Measurements from ENCODE around the gene ERICH6B.
"Not testable (repeated sequence)": the region's sequence is repeated elsewhere in the genome, so short reads cannot be mapped to it uniquely, and the experiment has no call there.

The ERICH6B gene

GRCh38 chr13:45615501-45616101 is at the start of gene ERICH6B:
Gene ERICH6B (minus strand): TSS chr13:45615739. CDS start chr13:45597005, 18,734 bp downstream.
- DNase-seq (ENCODE audit: low read depth), result peak; percentile 30
- H3K4me3 ChIP-seq (ENCODE audit: low read length), result no peak within 1 kb of the TSS
- no peak for TF ChIP-seq CTCF (IDR thresholded peaks at IDR 0.05; ENCODE audit: insufficient read depth, low read depth, low read length, missing control alignments)

DNA sequence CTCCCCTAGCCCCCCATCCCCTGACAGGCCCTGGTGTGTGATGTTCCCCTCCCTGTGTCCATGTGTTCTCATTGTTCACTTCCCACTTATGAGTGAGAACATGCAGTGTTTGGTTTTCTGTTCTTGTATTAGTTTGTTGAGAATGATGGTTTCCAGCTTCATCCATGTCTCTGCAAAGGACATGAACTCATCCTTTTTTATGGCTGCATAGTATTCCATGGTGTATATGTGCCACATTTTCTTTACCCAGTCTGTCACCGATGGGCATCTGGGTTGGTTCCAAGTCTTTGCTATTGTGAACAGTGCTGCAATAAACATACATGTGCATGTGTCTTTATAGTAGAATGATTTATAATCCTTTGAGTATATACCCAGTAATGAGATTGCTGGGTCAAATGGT is 47.4 kb upstream of the ERICH6B start:
- not testable (repeated sequence) for DNase-seq (ENCODE audit: low read depth); H3K4me3 ChIP-seq (ENCODE audit: low read length)

- no peak for TF ChIP-seq CTCF (IDR thresholded peaks at IDR 0.05; ENCODE audit: insufficient read depth, low read depth, low read length, missing control alignments)
- no peak for DNase-seq (ENCODE audit: low read depth)
- no peak overlapping the region for H3K4me3 ChIP-seq (ENCODE audit: low read length)
These were observed 46.6 kb upstream of the ERICH6B start for GRCh38 chr13:45662162-45662561.

DNA sequence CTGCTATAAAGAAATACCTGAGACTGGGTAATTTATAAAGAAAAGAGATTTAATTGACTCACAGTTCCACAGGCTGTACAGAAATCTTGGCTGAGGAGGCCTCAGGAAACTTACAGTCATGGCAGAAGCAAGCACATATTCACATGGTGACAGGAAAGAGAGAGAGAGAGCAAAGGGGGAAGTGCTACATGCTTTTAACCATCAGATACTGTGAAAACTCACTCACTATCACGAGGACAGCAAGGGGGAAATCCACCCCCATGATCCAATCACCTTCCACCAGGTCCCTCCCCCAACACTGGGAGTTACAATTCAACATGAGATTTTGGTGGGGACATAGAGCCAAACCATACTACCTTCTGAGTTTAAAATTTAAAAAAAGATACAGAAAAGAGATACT is 44.9 kb upstream of the ERICH6B start:
- DNase-seq (ENCODE audit: low read depth); H3K4me3 ChIP-seq (ENCODE audit: low read length): not testable (repeated sequence)

GRCh38 chr13:45659536-45659935 is 44.0 kb upstream of the ERICH6B start:
- no peak overlapping the region for H3K4me3 ChIP-seq (ENCODE audit: low read length)
- no peak for DNase-seq (ENCODE audit: low read depth)
- TF ChIP-seq CTCF (IDR thresholded peaks at IDR 0.05; ENCODE audit: insufficient read depth, low read depth, low read length, missing control alignments), result no peak

DNA sequence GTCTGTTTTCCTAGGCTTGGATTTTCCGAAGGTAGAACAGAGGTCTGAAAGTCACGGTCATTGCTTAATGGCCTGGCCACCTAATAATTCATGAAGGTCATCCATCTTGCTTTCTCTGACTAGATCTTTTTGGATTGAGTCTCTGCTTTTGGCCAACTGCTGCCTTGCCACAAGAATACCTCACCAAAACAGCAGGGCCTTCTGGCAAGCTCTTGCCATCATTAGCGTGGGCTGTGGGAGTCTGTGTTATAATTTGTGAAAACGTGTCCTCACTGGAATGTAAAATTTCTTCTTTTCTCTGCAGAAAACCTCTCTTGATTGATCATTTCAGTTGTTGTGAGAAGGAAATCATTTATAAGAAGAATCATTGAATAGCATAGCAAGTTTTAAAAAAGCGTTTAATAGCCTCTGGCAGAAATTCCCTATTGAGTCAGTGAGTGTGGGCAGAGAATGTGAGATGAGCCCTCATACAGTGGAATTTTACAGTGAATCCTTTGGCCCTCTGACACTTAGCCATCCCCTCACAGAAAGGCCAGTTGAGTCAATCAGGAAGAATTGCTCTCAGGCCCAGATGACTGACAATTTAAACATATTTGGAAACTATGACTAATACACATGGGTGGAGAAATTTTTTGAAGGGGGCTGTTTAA is 43.2 kb upstream of the ERICH6B start:
- no peak for TF ChIP-seq CTCF (IDR thresholded peaks at IDR 0.05; ENCODE audit: insufficient read depth, low read depth, low read length, missing control alignments)

GRCh38 chr13:45654633-45655349 is 39.3 kb upstream of the ERICH6B start:
- H3K4me3 ChIP-seq (ENCODE audit: low read length), result no peak overlapping the region
- no peak for DNase-seq (ENCODE audit: low read depth)
- no peak for TF ChIP-seq CTCF (IDR thresholded peaks at IDR 0.05; ENCODE audit: insufficient read depth, low read depth, low read length, missing control alignments)

More for the DNA sequence above, 43.2 kb upstream of the ERICH6B start:
- H3K4me3 ChIP-seq (ENCODE audit: low read length), result no peak overlapping the region
- DNase-seq (ENCODE audit: low read depth), result peak; percentile 69

DNA sequence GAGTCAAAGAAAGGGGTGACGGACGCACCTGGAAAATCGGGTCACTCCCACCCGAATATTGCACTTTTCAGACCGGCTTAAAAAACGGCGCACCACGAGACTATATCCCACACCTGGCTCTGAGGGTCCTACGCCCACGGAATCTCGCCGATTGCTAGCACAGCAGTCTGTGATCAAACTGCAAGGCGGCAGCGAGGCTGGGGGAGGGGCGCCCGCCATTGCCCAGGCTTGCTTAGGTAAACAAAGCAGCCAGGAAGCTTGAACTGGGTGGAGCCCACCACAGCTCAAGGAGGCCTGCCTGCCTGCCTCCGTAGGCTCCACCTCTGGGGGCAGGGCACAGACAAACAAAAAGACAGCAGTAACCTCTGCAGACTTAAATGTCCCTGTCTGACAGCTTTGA is 29.7 kb upstream of the ERICH6B start:
- DNase-seq (ENCODE audit: low read depth); H3K4me3 ChIP-seq (ENCODE audit: low read length): not testable (repeated sequence)

GRCh38 chr13:45642159-45642558 is 26.6 kb upstream of the ERICH6B start:
- not testable (repeated sequence) for DNase-seq (ENCODE audit: low read depth); H3K4me3 ChIP-seq (ENCODE audit: low read length)

DNA sequence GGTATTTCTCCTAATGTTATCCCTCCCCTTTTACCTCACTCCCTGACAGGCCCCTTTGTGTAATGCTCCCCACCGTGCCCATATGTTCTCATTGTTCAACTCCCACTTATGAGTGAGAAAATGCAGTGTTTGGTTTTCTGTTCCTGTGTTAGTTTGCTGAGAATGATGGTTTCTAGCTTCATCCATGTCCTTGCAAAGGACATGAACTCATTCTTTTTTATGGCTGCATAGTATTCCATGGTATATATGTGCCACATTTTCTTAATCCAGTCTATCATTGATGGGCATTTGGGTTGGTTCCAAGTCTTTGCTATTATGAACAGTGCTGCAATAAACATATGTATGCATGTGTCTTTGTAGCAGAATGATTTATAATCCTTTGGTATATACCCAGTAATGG is 19.8 kb upstream of the ERICH6B start:
- not testable (repeated sequence) for DNase-seq (ENCODE audit: low read depth); H3K4me3 ChIP-seq (ENCODE audit: low read length)
